SK-N-SH treated with all-trans-retinoic acid at 6 μM for 48 hours (cell line): ENCODE results near the gene PRRT1.

Source experiments
- ATAC-seq: fragments of 200-7000 bp; cut with Tn5 transposase; 3 replicates; pipeline ENCODE4 v1.9.1; 2020; ENCODE audit warnings: mild to moderate bottlenecking, moderate library complexity
- ARNTL ChIP-seq: fragments of 450-650 bp; formaldehyde crosslinking; IDR thresholded peaks from 2 replicates; pipeline ENCODE4 v1.5.0; 2020; ENCODE audit warnings: low read depth, mild to moderate bottlenecking, moderate library complexity, borderline replicate concordance
- BACH2 ChIP-seq: fragments of 250-450 bp; sonication (Bioruptor Pico); IDR thresholded peaks from 2 replicates; pipeline ENCODE4 v1.9.0; 2021; ENCODE audit warnings: mild to moderate bottlenecking, borderline replicate concordance
- CSDC2 ChIP-seq: fragments of 250-450 bp; sonication (Bioruptor Pico); IDR thresholded peaks from 2 replicates; pipeline ENCODE4 v1.5.0; 2020; ENCODE audit warnings: mild to moderate bottlenecking, moderate library complexity
- ESRRG ChIP-seq: fragments of 250-450 bp; sonication (Bioruptor Pico); IDR thresholded peaks from 2 replicates; pipeline ENCODE4 v1.6.1; 2021; ENCODE audit warnings: mild to moderate bottlenecking
- GLIS3 ChIP-seq: fragments of 250-450 bp; sonication (Bioruptor Pico); IDR thresholded peaks from 2 replicates; pipeline ENCODE4 v1.5.0; 2020; ENCODE audit warnings: mild to moderate bottlenecking, moderate library complexity
- ISL1 ChIP-seq: fragments of 250-450 bp; sonication (Bioruptor Pico); IDR thresholded peaks from 2 replicates; pipeline ENCODE4 v2.1.2; 2022; ENCODE audit warnings: mild to moderate bottlenecking, moderate library complexity
- OSR1 ChIP-seq: fragments of 250-450 bp; sonication (Bioruptor Pico); IDR thresholded peaks from 2 replicates; pipeline ENCODE4 v1.8.0; 2022; ENCODE audit warnings: moderate library complexity, mild to moderate bottlenecking, inconsistent platforms
- POU6F1 ChIP-seq: fragments of 250-450 bp; sonication (Bioruptor Pico); IDR thresholded peaks from 2 replicates; pipeline ENCODE4 v1.8.0; 2021; ENCODE audit warnings: low read depth, mild to moderate bottlenecking, moderate library complexity, borderline replicate concordance
- PPARA ChIP-seq: fragments of 250-450 bp; sonication (Bioruptor Pico); IDR thresholded peaks from 2 replicates; pipeline ENCODE4 v1.5.0; 2020; ENCODE audit warnings: mild to moderate bottlenecking, borderline replicate concordance
- SNAI2 ChIP-seq: fragments of 250-450 bp; sonication (Bioruptor Pico); IDR thresholded peaks from 2 replicates; pipeline ENCODE4 v1.5.0; 2020; ENCODE audit warnings: mild to moderate bottlenecking, moderate library complexity
- TCF4 ChIP-seq: fragments of 250-450 bp; sonication (Bioruptor Pico); IDR thresholded peaks from 2 replicates; pipeline ENCODE4 v1.8.0; 2021; ENCODE audit warnings: mild to moderate bottlenecking, moderate library complexity, borderline replicate concordance
- TOX ChIP-seq: fragments of 250-450 bp; sonication (Bioruptor Pico); IDR thresholded peaks from 2 replicates; pipeline ENCODE4 v1.8.0; 2021; ENCODE audit warnings: mild to moderate bottlenecking, moderate library complexity, borderline replicate concordance
- ZC3H10 ChIP-seq: fragments of 250-450 bp; sonication (Bioruptor Pico); IDR thresholded peaks from 2 replicates; pipeline ENCODE4 v1.5.1; 2021; ENCODE audit warnings: mild to moderate bottlenecking, moderate library complexity
- ZFP3 ChIP-seq: fragments of 250-450 bp; sonication (Bioruptor Pico); IDR thresholded peaks from 2 replicates; pipeline ENCODE4 v1.5.0; 2020; ENCODE audit warnings: mild to moderate bottlenecking, moderate library complexity
- ZFP30 ChIP-seq: fragments of 450-650 bp; formaldehyde crosslinking; IDR thresholded peaks from 2 replicates; pipeline ENCODE4 v1.5.0; 2022; ENCODE audit warnings: mild to moderate bottlenecking, moderate library complexity
- ZNF565 ChIP-seq: fragments of 450-650 bp; formaldehyde crosslinking; conservative IDR thresholded peaks from 2 replicates; pipeline ENCODE4 v1.5.0; 2020; ENCODE audit warnings: low read depth, mild to moderate bottlenecking, moderate library complexity
- ZNF70 ChIP-seq: fragments of 450-650 bp; formaldehyde crosslinking; IDR thresholded peaks from 2 replicates; pipeline ENCODE4 v1.5.0; 2020; ENCODE audit warnings: mild to moderate bottlenecking, moderate library complexity
- ZNF8 ChIP-seq: fragments of 450-650 bp; formaldehyde crosslinking; IDR thresholded peaks from 2 replicates; pipeline ENCODE4 v1.5.0; 2020; ENCODE audit warnings: mild to moderate bottlenecking, moderate library complexity
- TF ChIP-seq, protein P1 (sequence below): fragments of 250-450 bp; sonication (Bioruptor Pico); IDR thresholded peaks from 2 replicates; pipeline ENCODE4 v1.5.1; 2021; ENCODE audit warnings: mild to moderate bottlenecking, moderate library complexity
- TF ChIP-seq, protein P2 (sequence below): fragments of 250-450 bp; sonication (Bioruptor Pico); IDR thresholded peaks from 2 replicates; pipeline ENCODE4 v1.8.0; 2020; ENCODE audit warnings: mild to moderate bottlenecking, moderate library complexity, borderline replicate concordance

Gene PRRT1

GRCh38 chr6:32192608-32193039 lies 40.9 kb upstream of the PRRT1 start, which contains the start of gene GPSM3:
TSS of gene GPSM3 (minus strand) at chr6:32192643. CDS start at chr6:32192513, 130 bp downstream.
- ATAC-seq, result no peak
- TF ChIP-seq ZFP30 (CRISPR knock-in tag) (no peak), POU6F1 (CRISPR knock-in tag) (no peak), TCF4 (CRISPR knock-in tag) (no peak), CSDC2 (CRISPR knock-in tag) (no peak), OSR1 (CRISPR knock-in tag) (no peak), TOX (CRISPR knock-in tag) (no peak), ZFP3 (CRISPR knock-in tag) (no peak)
- TF ChIP-seq, protein P1, sequence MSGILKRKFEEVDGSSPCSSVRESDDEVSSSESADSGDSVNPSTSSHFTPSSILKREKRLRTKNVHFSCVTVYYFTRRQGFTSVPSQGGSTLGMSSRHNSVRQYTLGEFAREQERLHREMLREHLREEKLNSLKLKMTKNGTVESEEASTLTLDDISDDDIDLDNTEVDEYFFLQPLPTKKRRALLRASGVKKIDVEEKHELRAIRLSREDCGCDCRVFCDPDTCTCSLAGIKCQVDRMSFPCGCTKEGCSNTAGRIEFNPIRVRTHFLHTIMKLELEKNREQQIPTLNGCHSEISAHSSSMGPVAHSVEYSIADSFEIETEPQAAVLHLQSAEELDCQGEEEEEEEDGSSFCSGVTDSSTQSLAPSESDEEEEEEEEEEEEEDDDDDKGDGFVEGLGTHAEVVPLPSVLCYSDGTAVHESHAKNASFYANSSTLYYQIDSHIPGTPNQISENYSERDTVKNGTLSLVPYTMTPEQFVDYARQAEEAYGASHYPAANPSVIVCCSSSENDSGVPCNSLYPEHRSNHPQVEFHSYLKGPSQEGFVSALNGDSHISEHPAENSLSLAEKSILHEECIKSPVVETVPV, result no peak

DNA sequence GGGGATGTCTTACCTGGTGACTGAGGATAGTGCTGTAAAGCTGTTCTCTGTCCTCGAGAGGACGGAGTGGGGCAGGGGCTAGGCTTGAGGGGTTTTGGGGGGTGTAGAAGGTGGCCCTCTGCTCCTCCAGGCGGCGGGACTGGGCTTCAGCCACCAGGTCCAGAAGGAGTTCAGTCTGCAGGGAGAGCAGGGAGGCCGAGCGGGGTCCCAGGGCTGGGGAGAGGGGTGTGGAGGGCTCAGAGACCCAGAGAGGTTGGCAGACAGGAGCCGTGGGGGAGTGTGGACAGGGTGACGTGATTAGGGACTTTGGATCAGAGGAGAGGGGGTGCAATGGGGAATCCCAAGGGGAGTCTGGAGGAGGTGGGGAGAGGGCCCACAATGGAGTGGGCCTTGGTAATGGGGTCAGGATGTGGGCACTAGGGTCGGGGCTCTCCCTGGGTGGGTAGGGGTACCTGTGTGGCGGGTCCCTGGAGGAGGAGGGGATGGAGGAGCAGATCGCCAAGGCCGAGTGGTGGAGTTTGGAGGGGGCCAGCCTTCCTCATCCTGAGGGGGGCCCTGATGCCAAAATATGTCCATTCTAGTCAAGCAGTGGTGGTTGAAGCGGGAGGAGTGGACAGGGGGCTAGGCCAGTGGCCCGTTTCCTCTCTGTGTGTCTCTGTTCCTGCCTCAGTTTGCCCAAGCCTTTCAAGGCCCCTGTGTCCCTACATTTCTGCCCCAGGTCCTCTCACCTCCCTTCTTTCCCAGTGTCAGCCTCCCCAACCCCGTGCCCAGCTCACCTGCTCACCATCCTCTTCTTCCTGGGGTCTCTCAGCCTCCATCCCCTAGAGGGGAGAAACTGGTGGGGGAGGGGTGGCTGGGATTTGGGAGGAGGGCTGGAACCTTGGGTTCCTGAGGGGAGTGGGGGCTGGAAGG lies 40.2 kb upstream of the PRRT1 start:
- ATAC-seq, result no peak
- TF ChIP-seq SNAI2 (CRISPR knock-in tag), result no peak
- TF ChIP-seq ISL1 (CRISPR knock-in tag), result no peak
- no peak for TF ChIP-seq ARNTL (CRISPR knock-in tag)
- TF ChIP-seq ZNF70, result no peak
- no peak for TF ChIP-seq ZC3H10 (CRISPR knock-in tag)
- TF ChIP-seq OSR1 (CRISPR knock-in tag), result no peak
- TF ChIP-seq, protein P2, sequence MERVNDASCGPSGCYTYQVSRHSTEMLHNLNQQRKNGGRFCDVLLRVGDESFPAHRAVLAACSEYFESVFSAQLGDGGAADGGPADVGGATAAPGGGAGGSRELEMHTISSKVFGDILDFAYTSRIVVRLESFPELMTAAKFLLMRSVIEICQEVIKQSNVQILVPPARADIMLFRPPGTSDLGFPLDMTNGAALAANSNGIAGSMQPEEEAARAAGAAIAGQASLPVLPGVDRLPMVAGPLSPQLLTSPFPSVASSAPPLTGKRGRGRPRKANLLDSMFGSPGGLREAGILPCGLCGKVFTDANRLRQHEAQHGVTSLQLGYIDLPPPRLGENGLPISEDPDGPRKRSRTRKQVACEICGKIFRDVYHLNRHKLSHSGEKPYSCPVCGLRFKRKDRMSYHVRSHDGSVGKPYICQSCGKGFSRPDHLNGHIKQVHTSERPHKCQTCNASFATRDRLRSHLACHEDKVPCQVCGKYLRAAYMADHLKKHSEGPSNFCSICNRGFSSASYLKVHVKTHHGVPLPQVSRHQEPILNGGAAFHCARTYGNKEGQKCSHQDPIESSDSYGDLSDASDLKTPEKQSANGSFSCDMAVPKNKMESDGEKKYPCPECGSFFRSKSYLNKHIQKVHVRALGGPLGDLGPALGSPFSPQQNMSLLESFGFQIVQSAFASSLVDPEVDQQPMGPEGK (CRISPR knock-in tag), result no peak
- no peak for TF ChIP-seq TCF4 (CRISPR knock-in tag)
- TF ChIP-seq CSDC2 (CRISPR knock-in tag), result no peak
- TF ChIP-seq ZNF565 (CRISPR knock-in tag), result no peak
- no peak for TF ChIP-seq TOX (CRISPR knock-in tag)
- no peak for TF ChIP-seq PPARA (CRISPR knock-in tag)
- TF ChIP-seq ESRRG, result no peak
- no peak for TF ChIP-seq GLIS3 (CRISPR knock-in tag)

- no peak for ATAC-seq
- TF ChIP-seq GLIS3 (CRISPR knock-in tag) (no peak), ZFP30 (CRISPR knock-in tag) (no peak), PPARA (CRISPR knock-in tag) (no peak), OSR1 (CRISPR knock-in tag) (no peak), ZFP3 (CRISPR knock-in tag) (no peak), ZNF8 (CRISPR knock-in tag) (no peak), ISL1 (CRISPR knock-in tag) (no peak)
Observed at GRCh38 chr6:32190911-32191677, 39.4 kb upstream of the PRRT1 start.

DNA sequence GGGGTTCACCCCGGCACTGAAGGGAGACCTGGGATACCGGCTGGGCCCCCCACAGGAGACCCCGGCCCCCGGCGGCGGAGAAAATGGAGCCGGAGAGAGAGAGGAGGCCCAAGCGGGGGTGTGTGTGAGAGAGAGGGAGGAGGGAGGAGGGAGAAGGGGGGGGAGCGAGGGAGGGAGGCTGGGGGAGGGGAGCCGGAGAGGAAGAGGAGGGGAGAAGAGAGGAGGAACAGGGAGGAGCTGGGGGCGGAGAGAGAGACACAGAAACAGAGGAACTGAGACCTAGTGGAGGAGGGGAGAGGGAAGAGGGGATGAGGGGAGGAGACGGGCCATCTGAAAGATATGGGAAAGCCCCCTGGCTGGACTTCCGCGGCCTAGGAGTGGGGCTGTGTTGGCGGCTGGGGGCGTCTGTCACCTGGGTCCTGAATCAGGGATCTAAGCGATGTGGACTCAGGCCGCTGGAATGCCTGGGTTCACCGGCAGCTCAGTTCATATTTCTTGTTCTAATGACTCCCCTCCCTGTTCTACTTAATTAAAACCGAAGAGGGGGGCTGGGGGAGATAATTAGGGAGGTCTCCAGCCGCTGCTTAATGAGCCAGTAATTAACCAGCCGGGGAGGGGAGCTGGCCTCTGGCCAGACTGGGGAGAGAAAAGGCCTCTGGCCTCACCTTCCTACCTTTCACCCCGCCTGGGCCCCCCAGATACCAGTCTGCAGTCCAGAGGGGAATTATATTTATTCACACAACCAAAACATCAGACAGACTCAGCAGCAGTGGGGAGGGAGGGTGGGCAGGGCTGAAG lies 38.5 kb upstream of the PRRT1 start, which contains the start of gene PBX2:
Gene PBX2 (minus strand): TSS at position 149 of the 798 bp plus-strand sequence. CDS start 287 bp downstream, outside the sequence.
- ATAC-seq, result peak; percentile 61
- TF ChIP-seq TCF4 (CRISPR knock-in tag), result no peak
- no peak for TF ChIP-seq GLIS3 (CRISPR knock-in tag)
- TF ChIP-seq TOX (CRISPR knock-in tag), result no peak
- no peak for TF ChIP-seq POU6F1 (CRISPR knock-in tag)
- no peak for TF ChIP-seq ISL1 (CRISPR knock-in tag)
- TF ChIP-seq, protein P1, result no peak
- TF ChIP-seq ZNF70, result no peak
- TF ChIP-seq OSR1 (CRISPR knock-in tag), result no peak
- no peak for TF ChIP-seq BACH2 (CRISPR knock-in tag)
